Measurements from ENCODE around the gene ANKRD66. TPM values are rescaled to one million over a fixed set of nuclear protein-coding genes. Genes with fewer than 3 reads are reported as not detected.
"Not testable (repeated sequence)": the region's sequence is repeated elsewhere in the genome, so short reads cannot be mapped to it uniquely, and the experiment has no call there.

ANKRD66 gene
- total RNA-seq: not detected
- long read RNA-seq: 0 reads

- intact Hi-C loops (cut with DNase I): no loop called here
- ATAC-seq: no peak
- DNase-seq (ENCODE audit: missing footprints): no peak
These were observed at the start of gene ANKRD66 for GRCh38 chr6:46746696-46747095. TSS of gene ANKRD66 (plus strand) at chr6:46746933. CDS start at chr6:46751949, 5,016 bp downstream.

DNA sequence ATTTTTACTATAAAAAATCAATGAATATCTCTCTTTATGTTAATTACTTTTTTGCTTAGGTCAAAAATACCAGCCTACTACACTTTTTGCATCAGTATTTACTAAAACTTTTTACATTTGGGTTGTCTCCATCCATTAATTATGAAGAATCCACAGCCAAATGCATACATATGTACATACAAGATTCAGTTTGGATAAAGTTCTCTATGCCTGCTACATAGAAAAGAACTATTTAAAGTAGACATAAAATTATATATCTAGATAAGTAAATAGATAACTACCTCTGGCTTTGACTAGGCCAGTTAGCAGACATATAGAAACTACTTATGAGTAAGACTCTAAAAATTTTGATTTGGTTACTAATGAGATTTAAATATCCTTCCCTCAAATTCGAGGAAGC, 46.8 kb upstream of the ANKRD66 start:
- ATAC-seq: no peak
- no peak for DNase-seq (ENCODE audit: missing footprints)
- intact Hi-C loops (cut with DNase I): loop anchor here (10.0 kb wide), 1 partner anchor 85 kb away; no protein-coding TSS in a partner anchor

GRCh38 chr6:46704562-46704961, 42.2 kb upstream of the ANKRD66 start:
- intact Hi-C loops (cut with DNase I): loop anchor here (10.0 kb wide), 1 partner anchor 80 kb away; no protein-coding TSS in a partner anchor
- ATAC-seq: no peak
- DNase-seq (ENCODE audit: missing footprints): no peak

- intact Hi-C loops (cut with DNase I): loop anchor here (10.0 kb wide), 1 partner anchor 78 kb away; no protein-coding TSS in a partner anchor
- ATAC-seq: no peak
These were observed 40.3 kb upstream of the ANKRD66 start for GRCh38 chr6:46706464-46706863.

GRCh38 chr6:46711491-46711890, 35.2 kb upstream of the ANKRD66 start:
- ATAC-seq: no peak
- no peak for DNase-seq (ENCODE audit: missing footprints)
- intact Hi-C loops (cut with DNase I): no loop called here

More at GRCh38 chr6:46706464-46706863, 40.3 kb upstream of the ANKRD66 start:
- no peak for DNase-seq (ENCODE audit: missing footprints)

DNA sequence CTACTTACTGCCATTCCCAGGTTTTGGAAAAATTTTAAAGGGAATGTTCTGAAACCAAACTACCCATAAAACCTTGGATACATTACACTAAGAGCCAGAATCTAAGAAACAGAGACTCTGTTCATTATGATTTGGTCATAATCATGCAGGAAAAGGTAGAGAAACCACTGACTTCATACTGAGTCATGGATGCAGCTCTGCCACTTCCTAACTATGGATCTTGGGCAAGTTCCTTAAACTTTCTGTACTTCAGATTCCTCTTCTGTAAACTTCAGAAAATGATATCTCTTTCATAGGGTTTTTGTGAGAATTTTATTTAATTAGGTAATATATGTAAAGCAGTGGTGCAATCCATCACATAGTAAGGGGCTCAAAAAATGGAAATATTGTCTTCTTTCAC, 31.6 kb upstream of the ANKRD66 start:
- DNase-seq (ENCODE audit: missing footprints): no peak
- intact Hi-C loops (cut with DNase I): no loop called here
- ATAC-seq: no peak

GRCh38 chr6:46719099-46719498, 27.6 kb upstream of the ANKRD66 start:
- no peak for DNase-seq (ENCODE audit: missing footprints)
- no peak for ATAC-seq
- intact Hi-C loops (cut with DNase I): no loop called here

- DNase-seq (ENCODE audit: missing footprints) (no peak), ATAC-seq (no peak)
- intact Hi-C loops (cut with DNase I): no loop called here
These were observed 26.3 kb upstream of the ANKRD66 start for GRCh38 chr6:46720401-46720800.

DNA sequence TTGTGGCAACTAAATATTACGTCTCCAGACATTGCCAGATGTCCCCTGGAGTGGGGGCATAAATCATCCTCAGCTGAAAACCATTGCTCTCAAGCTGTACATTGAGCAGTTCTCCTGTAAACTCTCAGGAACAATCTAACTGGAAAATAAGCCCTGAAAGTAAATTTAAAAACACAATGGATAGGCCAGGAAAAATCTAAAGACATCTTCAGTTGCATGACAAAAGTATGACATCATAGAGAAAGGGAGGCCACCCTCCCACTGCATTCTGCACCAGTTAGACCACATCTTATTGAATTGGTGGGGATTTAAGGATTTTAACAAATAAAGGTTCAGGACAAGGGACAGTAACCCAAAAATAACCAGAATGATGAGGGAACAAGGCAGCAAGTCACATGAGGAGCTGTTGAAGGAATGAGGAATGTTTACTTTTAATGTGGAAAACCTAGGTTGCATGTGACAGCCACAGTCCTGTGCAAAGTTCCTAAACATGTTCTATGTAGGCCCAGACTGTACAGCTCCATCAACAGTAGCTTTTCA, 16.9 kb upstream of the ANKRD66 start:
- ATAC-seq: no peak
- DNase-seq (ENCODE audit: missing footprints): no peak
- intact Hi-C loops (cut with DNase I): no loop called here

GRCh38 chr6:46730921-46731461, 15.7 kb upstream of the ANKRD66 start:
- ATAC-seq (no peak), DNase-seq (ENCODE audit: missing footprints) (no peak)
- intact Hi-C loops (cut with DNase I): no loop called here

DNA sequence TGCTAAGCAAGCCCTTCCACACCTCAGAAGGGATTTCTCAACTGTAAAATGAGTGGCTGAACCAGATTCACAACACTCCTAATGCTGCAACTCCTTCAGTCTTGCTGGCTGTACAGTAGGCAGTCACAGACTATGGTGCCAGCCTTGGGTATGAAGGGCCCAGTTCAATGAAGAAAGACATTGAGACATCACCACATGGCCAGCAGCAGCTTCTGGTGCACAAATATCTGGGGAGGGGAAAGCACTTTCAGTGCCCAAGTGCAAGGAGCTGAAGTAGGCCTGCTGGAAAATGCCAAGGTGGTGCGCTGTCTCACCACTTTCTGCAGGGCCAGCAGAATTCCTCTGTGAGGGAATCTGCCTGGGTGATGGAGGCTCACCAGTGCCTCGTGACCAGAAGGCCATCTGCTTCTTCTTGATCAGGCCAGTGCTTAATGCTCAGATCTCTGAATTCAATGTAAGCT, 13.4 kb upstream of the ANKRD66 start:
- ATAC-seq: no peak
- no peak for DNase-seq (ENCODE audit: missing footprints)
- intact Hi-C loops (cut with DNase I): no loop called here

- intact Hi-C loops (cut with DNase I): no loop called here
- ATAC-seq (peak; percentile 72), DNase-seq (ENCODE audit: missing footprints) (peak; percentile 64)
These were observed 11.6 kb upstream of the ANKRD66 start, which contains the start of gene PLA2G7 for GRCh38 chr6:46734867-46735719. TSS of gene PLA2G7 (minus strand) at chr6:46735375. CDS start at chr6:46722891, 12,484 bp downstream.

DNA sequence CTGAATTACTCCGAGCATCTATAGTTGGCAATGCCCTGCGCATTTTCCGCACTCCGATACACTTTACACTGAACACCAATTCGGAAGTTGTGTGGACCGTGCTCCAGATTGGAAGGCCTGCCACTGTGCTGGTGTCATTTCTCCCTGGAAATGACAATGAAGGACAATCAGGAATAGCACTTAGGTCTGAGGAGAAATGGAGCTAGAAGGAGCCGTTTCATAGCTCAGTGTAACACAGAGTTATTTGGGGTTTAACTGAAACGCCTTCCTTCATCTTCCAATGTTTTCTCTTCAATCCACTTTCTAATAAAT, 11.1 kb upstream of the ANKRD66 start:
- DNase-seq (ENCODE audit: missing footprints): no peak

DNA sequence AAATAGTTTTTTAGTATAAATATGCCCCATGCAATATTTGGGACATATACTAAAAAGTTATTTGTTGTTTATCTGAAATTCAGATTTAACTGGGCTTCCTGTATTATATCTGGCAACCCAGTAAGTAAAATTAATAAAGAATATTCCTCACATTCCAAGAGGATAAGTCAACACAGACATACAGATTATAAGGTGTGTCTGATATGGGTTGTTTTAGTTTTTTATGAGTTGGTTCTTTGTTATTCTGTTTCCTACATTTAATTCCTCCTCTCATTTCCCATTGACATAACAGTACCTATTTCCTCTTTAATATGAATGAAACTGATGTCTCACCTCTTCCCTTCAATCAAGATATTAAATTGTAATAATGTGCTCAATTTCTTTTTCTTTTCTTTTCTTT, 9.8 kb upstream of the ANKRD66 start:
- DNase-seq (ENCODE audit: missing footprints): no peak
- intact Hi-C loops (cut with DNase I): no loop called here

More for the DNA sequence above, 11.1 kb upstream of the ANKRD66 start:
- ATAC-seq: no peak
- intact Hi-C loops (cut with DNase I): no loop called here

GRCh38 chr6:46741482-46741881, 5.3 kb upstream of the ANKRD66 start:
- ATAC-seq (no peak), DNase-seq (ENCODE audit: missing footprints) (no peak)
- intact Hi-C loops (cut with DNase I): no loop called here

More for the DNA sequence above, 9.8 kb upstream of the ANKRD66 start:
- ATAC-seq: no peak

GRCh38 chr6:46741910-46742309, 4.8 kb upstream of the ANKRD66 start:
- intact Hi-C loops (cut with DNase I): no loop called here

DNA sequence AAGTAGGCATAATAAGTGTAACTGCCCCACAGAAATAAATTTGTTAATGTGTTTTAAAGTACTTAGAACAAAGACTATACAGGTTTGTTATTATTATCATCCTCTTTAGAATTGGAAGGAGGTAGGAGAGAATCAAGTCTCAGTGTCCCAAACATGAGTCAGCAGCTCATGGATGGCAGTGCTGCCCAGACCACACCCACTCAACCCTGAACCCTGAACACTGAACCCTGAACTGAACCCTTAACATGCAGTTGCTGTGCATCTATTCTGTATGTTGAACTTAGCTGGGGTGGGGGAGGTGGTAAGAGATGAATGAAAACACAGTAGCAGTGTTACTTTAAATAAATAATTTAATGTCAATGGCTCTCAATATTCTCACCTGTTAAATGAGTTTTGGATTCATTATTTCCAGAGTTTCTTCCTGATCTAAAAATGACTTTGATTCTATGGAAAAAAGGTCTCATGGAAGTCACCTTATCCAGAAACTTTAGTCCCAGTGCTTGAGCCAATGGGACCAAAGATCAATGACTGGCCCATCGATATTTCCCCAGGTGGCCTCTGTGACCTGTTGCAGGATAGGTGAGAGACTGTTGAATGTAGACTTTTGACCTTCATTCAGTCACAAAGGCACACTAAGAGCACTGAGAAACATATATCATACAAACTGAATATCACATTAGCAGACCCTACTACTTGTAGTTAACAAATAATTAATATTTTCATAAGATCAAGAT, 3.1 kb upstream of the ANKRD66 start:
- intact Hi-C loops (cut with DNase I): no loop called here
- no peak for ATAC-seq
- no peak for DNase-seq (ENCODE audit: missing footprints)

More at GRCh38 chr6:46741910-46742309, 4.8 kb upstream of the ANKRD66 start:
- ATAC-seq (no peak), DNase-seq (ENCODE audit: missing footprints) (no peak)

DNA sequence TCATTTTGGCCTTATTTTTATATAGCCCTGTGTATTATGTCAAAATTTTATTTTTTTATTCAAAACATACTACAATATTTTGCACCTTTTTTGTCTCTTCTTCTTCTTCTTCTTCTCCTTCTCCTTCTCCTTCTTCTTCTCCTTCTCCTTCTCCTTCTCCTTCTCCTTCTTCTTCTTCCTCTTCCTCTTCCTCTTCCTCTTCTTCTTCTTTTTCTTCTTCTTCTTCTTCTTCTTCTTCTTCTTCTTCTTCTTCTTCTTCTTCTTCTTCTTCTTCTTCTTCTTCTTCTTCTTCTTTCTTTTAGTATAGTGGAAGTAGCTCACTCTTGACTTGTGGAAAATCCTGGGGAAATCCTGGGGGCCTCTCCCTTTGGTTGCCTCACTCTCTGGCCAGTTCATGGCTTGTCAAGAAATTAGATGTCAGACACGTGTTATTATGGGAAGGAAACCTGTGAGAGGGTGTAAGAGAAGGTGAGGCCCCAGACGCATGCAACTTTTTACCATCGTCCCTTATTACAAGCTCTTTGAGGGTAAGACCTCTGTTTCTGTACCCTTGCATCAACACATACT, 2.5 kb upstream of the ANKRD66 start:
- DNase-seq (ENCODE audit: missing footprints); intact Hi-C loops (cut with DNase I); ATAC-seq: not testable (repeated sequence)

- intact Hi-C loops (cut with DNase I): no loop called here
- ATAC-seq: no peak
- DNase-seq (ENCODE audit: missing footprints): no peak
These were observed 760 bp upstream of the ANKRD66 start for GRCh38 chr6:46745973-46746372.
